Effector CD4-positive, alpha-beta T cell (primary cell): ENCODE data around the gene GIGYF1.
A peak's percentile ranks its signal among the peaks of the same experiment; 100 is the strongest.
"Not testable (repeated sequence)": the region's sequence is repeated elsewhere in the genome, so short reads cannot be mapped to it uniquely, and the experiment has no call there.

Experiments used
- DNase-seq: peaks from one replicate; pipeline ENCODE4 v3.0.0-alpha.2; 2020

GIGYF1 gene

DNA sequence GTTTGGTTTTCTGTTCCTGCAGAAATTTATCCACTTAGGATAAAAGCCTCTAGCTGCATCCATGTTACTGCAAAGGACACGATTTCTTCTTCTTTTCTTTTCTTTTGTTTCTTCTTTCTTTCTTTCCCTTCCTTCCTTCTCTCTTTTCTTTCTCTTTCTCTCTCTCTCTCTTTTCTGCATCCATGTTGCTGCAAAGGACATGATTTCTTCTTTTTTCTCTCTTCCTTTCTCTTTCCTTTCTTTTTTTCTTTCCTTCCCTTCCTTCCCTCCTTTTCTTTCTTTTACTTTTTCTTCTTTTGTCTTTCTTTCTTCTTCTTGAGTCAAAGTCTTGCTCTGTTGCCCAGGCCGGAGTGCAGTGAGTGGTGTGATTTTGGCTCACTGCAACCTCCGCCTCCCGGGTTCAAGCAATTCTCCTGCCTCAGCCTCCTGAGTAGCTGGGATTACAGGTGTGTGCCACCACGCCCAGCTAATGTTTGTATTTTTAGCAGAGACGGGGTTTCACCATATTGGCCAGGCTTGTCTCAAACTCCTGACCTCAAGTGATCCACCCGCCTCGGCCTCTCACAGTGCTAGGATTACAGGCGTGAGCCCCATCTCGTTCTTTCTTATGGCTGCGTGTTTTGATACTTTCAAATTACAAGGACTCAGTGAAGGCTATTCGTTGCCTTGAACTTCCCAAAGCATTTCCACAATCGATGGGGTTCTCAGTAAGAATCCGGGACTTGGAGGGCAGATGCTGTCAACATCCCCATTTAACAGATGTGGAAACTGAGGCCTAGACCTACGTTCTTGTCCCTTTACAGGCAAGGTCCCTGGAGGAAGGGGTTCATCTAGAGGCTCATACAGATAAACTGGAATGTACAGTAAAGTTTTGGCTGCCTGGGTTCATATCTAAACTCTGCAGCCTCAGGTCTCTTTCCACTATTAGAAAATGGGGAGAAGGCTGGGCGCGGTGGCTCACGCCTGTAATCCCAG, 22.4 kb downstream of the GIGYF1 start:
- DNase-seq, result no peak

DNA sequence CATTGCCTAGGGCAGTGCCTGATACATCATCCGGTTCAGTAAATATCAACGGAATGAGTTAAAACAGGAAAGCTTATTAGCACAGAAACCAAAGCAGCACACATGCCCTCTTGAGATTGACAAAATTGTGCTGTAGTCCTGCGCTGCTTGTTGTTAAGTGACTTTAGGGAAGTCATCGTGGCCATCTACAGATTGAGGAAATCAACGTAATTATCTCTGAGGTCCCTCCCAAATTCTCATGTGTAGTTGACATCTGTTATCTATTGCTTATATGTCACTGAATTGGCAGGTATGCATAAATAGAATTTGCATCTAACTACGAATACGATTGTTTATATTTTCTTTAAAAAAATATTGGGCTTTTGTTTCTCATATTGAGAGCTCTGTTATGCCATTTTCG, 24.0 kb downstream of the GIGYF1 start:
- DNase-seq, result no peak

DNA sequence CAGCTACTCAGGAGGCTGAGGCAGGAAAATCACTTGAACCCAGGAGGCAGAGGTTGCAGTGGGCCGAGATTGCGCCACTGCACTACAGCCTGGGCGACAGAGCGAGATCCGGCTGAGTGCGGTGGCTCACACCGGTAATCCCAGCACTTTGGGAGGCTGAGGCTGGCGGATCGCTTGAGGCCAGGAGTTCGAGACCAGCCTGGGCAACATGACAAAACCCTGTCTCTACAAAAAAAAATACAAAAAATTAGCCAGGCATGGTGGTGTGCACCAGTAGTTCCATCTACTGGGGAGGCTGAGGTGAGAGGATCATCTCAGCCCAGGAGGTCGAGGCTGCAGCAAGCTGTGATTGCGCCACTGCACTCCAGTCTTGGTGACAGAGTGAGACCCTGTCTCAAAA, 24.9 kb downstream of the GIGYF1 start:
- not testable (repeated sequence) for DNase-seq

DNA sequence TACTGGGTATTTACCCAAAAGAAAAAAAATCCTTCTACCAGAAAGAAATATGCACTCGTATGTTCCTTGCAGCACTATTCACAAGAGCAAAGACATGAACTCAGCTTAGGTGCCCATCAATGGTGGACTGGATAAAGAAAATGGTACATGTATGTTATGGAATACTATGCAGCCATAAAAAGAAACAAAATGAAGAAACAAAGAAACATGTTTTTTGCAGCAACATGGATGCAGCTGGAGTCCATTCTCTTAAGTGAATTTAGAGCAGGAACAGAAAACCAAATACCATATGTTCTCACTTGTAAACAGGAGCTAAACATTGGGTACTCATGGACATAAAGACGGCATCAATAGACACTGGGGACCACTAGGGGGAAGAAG, 26.0 kb downstream of the GIGYF1 start:
- DNase-seq, result no peak

DNA sequence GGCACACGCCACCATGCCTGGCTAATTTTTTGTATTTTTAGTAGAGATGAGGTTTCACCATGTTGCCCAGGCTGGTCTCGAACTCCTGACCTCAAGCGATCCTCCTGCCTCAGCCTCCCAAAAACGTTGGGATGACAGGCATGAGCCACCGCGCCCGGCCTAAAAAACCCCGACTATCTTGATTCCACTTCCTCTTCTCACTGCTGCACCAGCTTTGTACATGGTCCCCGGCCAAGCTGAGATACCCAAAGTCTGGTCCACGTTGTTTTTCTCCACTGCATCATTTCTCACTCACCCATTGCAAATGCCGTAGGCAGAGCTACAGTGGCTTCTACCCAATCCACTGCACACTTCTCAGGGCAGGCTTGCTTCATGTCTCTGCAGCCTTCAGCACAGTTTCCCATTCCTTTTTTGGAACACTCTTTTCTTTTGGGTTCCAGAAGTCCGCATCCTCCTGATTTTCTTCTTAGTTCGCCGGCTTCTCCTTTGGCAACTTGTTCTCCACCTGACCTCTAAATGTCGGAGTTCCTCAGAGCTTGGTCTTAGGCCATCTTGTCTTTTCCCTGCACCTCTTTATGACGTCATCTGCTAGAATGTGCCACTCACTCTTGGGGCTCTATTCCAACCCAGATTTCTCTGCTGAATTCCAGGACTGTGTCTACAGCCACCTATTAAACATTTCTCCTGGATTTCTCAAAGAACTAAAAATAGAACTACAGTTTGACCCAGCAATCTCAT, 26.6 kb downstream of the GIGYF1 start:
- DNase-seq, result no peak

DNA sequence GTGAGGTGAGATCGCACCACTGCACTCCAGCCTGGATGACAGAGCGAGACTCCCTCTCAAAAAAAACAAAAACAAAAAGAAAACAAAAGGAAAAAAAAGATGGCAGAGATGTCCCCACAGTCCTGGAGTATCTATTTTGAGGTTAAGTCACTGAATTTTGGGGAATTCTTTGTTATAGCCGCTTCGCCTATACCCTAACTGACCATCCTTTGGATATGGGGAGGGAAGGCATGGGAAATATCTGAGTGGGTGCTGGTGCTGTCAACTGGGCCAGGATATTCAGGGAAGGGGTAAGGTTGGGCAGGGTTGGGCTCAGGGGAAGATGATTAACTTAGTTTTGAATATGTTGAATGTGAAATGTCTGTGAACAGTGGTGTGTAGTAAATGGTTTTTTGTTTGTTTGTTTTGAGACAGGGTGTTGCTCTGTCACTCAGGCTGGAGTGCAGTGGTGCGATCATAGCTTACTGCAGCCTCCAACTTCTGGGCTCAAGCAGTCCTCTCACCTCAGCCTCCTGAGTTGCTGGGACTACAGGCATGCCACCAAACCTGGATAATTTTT, 28.8 kb downstream of the GIGYF1 start:
- DNase-seq, result no peak

DNA sequence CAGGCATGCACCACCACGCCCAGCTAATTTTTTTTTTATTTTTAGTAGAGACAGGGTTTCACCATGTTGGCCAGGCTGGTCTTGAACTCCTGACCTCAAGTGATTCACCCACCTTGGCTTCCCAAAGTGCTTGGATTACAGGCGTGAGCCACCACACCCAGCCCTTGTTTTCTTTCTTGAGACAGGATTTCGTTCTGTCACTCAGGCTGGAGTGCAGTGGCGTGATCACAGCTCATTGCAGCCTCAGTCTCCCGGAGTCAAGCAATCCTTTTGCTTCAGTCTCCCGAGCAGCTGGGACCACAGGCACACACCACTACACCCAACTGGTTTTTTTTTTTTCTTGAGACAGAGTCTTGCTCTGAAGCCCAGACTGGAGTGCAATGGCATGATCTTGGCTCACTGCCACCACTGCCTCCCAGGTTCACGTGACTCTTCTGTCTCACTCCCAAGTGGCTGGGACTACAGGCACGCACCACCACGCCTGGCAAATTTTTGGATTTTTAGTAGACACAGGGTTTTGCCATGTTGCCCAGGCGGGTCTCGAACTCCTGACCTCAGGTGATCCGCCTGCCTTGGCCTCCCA, 31.8 kb downstream of the GIGYF1 start:
- not testable (repeated sequence) for DNase-seq

DNA sequence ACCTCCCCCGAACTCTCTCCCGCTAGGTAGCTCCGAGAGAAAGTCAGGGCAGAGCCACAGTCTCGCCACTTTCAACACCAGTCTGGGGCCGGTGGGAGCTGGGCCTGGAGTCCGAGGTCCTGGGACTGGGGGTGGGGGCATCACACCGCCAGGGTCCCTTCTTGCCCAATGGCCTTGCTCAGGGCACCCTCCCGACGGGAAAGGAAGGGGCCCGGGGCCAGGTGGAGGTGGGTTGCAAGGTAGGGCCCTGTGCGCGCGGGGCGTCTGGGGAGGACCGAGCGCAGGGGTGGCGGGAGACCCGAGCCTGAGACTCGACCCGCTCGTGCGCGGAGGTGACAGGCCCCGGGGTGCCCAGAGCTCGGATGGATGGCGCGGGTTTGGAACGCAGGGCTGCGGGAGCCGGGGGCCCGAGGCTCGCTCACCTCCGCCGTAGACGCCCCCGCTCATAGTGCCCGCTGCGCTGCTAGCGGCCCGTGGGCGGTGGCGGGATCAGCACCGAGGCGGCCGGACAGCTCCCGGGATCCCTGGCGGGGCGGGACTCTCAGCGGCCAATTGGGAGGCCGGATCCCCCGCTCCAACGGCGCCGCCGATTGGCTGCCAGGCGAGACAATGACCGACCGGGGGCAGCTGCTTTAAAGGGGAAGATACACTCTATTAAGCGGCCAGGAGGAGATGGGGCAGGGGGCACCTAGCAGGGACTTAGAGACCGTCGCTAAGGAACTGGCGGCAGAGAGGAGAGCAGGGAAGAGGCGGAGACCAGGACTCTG, 38.0 kb downstream of the GIGYF1 start, which contains the start of gene ACTL6B:
Gene ACTL6B, minus strand, starts transcription at position 541 of the 767 bp plus-strand sequence. Its CDS starts 94 bp downstream, at position 447.
- no peak for DNase-seq

DNA sequence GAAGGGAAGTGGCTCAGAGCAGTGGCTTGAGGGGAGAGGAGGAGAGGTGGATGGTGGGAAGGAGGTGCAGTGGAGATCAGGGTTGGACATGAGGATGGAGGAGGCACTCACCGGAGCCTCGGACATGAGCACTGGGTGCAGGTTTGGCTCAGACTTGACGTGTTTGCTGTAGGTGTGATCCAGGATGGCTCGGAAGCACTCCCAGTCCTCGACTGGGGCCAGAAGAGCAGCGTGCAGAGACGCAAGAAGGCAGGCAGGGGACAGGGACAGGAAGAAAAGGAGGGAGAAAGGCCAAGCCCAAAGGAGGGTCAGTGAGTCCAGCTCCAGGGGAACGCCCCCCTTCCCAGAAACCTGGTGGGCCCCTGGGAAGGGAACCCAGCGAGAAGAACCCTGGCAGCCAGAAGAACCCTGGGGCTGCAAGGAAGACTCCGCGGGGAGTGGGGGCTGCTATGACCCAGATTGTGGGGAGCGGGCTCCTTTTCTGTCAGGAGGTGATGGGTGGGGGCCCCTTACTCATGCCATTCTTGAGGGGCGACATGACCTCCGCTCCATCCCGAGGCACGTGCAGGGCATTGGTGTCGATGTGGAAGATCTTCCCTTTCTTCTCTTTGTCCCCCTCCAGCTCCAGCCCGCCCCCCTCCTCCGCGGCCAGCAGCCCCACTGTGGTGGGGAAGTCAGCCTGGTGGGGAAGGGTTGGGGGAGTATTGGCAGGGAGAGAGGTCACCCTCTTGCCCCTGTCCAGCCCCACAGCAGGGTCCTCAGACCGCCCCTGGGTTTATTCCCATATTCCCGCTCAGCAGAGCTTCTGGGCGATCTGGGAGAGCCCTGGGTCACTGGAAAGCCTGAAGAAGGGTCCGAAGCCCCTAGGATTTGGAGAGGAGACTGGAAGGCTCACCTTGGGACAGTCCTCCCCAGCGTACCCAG, 38.9 kb downstream of the GIGYF1 start:
- DNase-seq, result no peak

DNA sequence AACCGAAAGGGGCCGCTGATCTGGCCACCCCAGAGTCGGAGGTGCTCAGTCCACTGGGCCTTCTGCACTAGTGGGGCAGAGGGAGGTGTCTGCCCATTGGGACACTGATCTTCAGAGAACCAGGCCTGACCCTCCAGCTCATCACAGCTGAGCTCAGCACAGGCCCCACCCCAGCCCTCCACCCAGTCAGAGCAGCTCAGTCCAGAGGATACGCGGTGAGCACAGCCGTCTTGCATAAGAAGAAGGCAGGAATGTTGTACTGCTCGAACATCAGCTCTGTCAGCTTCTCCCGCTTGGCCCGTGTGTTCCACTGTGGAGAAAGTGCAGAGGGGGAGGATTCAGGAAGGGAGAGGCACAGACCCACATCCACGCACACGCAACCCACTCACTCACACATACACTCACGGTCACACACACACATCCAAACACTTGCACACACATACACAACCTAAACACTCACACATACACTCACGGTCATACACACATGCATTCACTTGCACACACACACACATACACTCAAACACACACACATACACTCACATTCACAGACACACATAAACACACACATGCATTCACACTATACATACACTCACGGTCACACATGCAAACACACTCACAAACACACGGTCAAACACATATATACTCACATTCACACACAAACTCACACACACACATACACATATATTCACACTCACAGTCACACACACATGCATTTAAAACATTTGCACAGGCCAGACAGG, 44.1 kb downstream of the GIGYF1 start:
- DNase-seq, result no peak

DNA sequence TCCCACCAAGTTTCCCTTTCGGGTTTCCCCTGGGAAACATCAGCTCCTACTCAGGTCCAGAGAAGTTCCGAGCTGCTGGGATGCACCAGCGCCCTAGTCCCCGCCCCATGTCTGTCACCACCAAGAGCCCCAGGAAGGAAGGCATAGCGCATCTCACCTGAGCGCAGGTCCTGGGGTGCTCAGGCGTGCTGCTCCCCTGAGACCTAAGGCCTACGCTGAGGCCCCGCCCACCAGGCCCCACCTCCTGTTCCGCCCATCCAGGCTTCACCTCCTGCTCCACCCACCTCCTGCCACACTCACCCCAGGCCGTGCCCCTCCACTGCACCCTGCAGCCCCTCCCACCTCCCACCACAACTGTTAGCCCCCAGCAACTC, 51.5 kb downstream of the GIGYF1 start:
- no peak for DNase-seq

DNA sequence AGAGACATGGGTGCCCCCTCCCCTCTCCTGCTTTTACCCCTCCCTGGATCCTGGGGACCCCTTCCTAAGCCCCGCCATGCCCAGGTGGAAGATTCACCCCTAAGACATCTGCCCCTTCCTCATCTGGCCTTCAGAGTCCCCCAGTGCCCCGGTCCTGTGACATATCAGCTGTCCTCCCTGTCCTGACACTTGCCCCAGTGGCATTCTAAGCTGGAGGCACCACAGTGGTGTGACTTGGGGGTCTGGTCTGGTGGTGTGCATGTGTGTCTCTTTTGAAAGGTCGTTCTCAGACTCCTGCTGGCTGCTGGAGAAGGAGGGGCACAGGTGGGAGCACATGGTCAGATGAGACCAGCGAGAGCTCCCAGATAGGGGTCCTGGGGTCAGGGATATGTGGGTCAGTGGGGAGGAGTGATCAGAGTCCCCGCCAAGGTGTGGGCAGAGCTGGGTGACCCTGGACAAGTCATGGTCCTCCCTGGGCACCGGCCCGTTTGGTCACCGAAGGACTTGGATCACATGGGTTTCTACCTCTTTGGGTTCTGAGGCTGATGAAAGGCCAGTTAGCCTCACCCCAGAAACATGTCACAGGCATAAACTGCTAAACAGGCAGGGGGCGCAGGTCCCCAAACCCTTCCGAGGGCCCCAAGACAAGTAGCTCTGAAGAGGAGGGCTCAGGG, 52.1 kb downstream of the GIGYF1 start:
- DNase-seq, result no peak

DNA sequence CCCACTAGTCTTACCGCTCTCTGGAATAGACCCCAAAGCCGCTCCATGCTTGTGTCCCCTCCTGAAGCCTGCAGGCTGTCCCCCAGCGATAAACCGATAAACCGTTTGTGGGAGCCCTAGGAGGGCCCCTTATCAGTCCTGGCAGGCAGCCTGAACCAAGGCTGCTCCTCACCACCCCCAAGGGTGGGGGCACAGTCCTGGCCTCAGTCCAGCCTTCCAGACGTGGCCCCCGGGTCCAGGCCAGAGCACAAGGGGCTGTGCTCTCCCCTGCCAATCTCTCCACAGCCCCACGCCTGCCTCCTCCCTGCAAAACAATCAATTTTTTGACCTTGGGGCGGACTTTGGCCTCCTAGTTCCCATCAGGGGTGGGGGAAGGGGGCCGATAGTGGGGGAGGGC, 52.6 kb downstream of the GIGYF1 start, which contains the start of gene TFR2:
Gene TFR2, minus strand, starts transcription at position 90 of the 397 bp plus-strand sequence. Its CDS starts 43 bp downstream, at position 47.
- no peak for DNase-seq

DNA sequence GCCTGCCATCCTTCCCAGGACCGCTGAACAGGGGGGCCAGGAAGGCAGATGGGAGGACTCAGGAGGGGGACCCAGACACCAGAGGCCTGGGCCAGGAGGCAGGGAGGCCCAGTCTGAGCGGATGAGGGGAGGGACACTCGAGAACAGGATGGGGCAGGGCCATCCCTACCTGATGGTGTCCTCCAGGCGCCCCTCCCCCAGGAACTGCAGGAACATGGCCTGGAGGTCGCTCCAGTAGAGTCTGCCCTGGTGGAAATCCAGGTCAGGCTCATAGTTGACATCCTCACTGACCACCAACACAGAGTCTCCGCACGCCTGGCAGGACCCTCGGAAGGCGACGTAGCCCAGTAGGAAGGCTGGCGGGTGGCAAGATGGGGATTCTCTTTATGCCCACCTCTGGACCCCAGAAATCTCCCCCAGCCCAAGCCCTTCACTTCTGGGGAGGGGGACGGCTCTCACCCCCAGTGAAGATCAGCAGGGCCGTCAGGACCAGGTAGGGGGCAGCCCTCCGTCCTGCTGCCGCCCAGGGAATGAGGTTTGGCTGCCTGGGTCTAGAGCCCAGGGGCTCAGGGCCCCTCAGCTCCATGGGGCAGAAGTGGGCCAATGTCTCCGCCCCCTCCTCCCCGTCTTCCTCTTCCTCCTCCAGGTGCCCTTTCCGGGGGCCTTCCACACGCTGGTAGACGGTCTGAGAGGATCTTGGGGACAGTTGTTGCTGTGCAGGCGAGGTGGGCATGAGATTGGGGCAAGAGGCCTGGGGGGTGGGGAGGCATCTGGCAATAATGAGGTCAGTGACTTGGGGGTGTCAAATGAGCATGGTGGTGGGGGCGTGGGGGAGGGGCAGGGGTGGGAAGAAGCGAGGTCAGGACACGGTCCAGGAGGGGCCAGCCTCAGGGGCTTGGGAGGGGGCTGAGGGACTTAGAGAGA, 53.3 kb downstream of the GIGYF1 start:
- no peak for DNase-seq

DNA sequence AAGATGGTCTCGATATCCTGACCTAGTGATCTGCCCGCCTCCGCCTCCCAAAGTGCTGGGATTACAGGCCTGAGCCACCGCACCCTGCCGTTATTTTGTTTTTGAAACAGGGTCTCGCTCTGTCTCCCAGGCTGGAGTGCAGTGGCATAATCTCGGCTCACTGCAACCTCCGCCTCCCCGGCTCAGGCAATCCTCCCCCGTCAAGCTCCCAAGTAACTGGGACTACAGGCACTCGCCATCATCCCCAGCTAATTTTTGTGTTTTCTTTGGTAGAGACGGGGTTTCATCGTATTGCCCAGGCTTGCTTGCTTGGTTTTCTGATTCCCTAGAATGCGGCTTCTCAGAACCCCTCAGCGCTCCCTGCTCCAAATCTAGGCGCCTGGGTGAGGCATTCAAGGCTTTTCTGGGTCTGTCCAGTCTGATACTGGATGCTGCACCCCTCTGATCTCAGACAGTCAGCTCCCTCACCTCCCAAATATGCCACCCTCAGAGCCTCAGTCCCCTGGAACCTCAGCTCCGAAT, 54.0 kb downstream of the GIGYF1 start:
- no peak for DNase-seq

DNA sequence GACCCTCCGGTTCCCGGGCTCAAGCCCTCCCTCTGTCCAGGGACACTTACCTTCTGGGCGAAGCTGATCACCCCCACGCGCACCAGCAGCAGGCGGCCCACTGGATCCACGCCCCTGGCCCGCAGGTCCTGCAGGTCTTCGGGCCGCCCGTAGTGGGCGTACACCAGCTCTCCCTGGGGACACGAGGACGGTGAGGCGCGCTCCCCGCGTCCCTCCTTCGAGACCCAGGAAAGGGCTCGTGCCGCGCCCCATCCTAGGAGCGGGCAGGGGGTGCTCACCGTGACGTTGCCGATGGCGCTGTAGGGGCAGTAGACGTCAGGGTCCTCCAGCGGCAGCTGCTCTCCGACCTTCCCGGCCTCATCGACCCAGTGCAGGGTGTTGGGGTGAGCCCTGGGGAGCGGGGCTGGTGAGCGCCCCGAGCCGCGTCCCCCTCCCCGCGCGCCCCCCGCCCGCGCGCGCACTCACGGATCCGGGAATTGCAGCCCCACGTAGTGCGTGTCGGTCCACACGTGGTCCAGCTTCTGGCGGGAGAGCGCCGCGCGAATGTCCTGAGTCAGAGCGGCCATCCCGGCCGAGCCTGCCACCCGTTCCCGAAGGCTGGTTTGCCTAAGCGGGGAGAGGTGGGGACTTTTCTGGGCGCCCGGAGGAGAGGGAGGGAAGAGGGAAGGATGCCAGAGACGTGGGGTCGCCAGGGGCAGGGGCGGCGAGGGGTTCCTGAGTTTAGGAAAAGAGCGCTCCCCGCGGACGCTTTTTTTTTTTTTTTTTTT, 60.9 kb downstream of the GIGYF1 start:
- DNase-seq, result peak; percentile 34

DNA sequence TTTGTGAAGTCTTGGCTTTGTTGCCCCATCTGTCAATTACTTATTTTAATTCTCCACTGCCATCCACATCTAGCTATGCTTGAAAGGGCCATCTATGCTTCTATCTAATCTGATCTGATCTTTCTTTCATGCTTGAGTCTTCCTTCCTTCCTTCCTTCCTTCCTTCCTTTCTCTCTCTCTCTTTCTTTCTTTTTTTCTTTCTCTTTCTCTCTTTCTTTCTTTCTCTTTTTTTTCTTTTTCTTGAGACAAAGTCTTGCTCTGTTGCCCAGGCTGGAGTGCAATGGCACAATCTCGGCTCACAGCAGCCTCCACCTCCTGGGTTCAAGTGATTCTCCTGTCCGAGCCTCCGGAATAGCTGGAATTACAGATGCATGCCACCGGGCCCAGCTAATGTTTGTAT, 64.0 kb downstream of the GIGYF1 start:
- no peak for DNase-seq
